NK-92 (cell line): ENCODE measurements around the gene NR3C2.

Experiments
- DNase-seq: peaks from one replicate; lab custom pipeline; 2025; ENCODE audit not compliant: unreplicated experiment; lab: John Stamatoyannopoulos, UW

Gene NR3C2

GRCh38 chr4:148266921-148267320 lies 175.3 kb downstream of the NR3C2 start:
- no peak for DNase-seq

DNA sequence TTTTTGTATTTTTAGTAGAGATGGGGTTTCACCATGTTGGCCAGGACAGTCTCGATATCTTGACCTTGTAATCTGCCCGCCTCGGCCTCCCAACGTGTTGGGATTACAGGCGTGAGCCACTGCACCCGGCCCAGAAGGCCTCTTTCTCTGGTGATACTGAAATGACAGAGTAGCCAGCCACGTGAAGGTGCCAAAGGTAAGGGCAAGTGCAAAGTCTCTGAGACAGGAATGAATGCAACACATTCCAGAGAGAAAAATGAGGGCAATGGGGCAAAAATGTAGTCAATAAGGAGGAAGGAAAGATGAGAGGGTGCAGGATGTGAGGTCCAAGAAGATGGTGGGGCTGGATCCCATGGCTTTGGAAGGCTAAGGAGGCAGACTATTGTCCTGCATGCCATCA lies 176.0 kb downstream of the NR3C2 start:
- DNase-seq: no peak

DNA sequence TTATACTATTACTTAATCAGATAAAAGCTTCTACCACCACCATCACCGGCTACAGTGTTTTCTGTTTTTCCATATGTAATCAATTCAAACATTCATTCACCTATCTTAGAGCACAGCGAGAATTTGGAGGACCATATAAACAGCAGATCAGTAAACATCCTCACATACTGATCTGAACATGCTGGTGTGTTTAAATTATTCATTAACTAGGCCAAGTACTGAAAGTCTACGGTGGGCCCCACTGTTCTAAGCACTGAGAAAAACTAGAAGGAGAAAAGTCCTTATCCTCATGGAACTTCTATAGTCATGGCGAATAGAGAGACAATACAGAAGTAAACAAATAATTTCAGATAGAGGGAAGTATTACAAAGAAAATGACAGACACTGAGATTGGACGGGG lies 176.6 kb downstream of the NR3C2 start:
- DNase-seq: no peak

- no peak for DNase-seq
These were observed 178.4 kb downstream of the NR3C2 start for GRCh38 chr4:148263802-148264201.

- no peak for DNase-seq
These were observed 179.1 kb downstream of the NR3C2 start for GRCh38 chr4:148263127-148263526.

GRCh38 chr4:148261848-148262247 lies 180.4 kb downstream of the NR3C2 start:
- DNase-seq: no peak

GRCh38 chr4:148259841-148260240 lies 182.4 kb downstream of the NR3C2 start:
- DNase-seq: no peak

GRCh38 chr4:148258535-148258934 lies 183.7 kb downstream of the NR3C2 start:
- no peak for DNase-seq

DNA sequence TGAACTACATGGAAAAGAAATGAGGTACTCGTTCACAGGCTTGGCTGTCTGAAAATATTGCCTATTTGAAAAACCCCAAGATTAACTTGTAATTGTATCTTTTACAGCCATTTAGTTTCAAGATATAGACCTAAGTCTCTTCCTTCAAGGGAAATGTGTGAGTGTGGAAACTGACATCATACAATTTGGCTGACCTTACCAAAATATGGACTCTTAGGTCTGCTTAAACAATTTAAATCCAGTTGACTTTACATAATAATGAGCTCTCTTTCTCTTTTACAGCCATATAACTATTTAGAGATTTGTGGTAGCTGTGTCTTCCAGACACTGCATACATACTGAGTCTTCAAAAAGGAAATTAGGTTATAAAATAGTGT lies 186.9 kb downstream of the NR3C2 start:
- DNase-seq: no peak

GRCh38 chr4:148254621-148255343 lies 187.4 kb downstream of the NR3C2 start:
- no peak for DNase-seq

- no peak for DNase-seq
These were observed 188.4 kb downstream of the NR3C2 start for GRCh38 chr4:148253768-148254167.

DNA sequence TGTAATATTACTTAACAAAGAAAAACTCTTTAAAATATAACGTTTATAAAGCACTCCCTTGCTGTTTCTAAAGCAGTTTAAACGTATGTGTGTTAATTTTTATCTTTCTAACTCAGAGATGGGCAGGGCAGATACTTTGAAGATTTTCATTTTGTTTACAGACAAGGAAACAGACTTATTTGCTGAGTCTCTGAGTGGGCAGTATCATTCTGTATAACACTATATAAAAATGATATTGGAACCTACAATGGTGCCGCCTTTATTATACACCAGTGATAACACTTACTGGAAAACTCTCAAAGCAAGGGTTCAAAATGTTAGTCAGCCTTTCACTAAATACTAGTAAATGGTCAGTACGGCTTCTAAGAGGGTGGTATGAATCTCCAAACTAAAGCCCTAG lies 193.4 kb downstream of the NR3C2 start:
- DNase-seq: no peak

DNA sequence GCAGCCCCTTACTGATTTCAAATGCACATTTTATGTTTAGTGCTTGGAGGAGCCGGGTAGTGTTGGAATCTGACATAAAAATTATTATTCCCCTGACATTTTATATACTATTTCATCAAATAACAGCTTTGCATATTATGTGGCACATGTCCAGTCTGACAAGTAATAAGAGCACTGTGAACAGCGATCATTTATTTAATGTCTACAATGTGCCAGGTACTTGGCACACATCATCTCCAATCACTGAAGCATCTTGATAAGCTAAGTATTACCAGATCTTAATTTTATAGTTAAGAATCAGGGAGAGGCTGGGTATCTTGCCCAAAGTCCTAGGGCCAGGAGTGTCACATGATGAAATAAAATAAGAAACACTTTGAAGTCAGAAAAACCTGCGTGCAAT lies 197.2 kb downstream of the NR3C2 start:
- DNase-seq: no peak

GRCh38 chr4:148243837-148244236 lies 198.4 kb downstream of the NR3C2 start:
- DNase-seq: no peak

DNA sequence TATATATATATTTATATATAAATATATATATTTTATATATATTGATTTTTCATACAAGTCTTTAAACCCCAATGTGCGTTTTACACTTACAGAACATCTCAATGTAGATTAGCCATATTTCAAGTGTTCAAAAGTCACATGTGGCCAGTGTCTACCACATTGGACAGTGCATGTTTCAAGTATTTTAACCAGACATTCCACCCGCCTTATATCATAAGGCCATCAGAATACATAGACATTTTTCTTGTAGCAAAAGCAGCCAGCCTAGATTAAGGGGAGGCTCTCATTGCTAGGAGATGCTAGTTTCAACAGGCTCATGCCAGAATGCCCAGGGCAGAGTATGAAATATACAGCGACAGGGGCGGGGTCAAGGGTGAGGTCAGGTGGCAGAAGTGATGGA lies 202.0 kb downstream of the NR3C2 start:
- DNase-seq: no peak

DNA sequence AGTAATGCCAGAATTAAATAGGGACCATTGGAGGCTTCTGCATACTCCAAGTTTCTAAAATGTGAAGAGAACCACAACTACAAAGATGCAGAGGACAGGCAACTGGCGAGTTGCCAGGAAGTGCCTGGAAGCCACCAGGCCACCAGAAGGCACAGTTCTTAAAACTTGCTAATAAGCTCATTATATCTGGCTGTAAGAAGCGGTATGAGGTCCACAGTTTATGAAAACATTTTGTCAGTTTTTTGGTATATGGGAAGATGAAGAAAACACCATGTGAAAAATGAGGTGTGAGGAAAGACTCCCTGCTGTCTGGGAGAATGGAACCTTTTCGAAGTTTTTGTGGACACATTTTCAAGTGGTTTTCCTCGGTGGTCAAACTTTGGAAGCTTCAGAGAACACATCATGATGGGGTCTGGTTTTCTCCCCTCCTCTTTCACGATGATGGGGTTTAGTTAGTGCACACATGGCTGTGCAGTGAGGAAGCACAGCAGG lies 202.7 kb downstream of the NR3C2 start:
- DNase-seq: no peak

GRCh38 chr4:148238811-148239493 lies 203.3 kb downstream of the NR3C2 start:
- no peak for DNase-seq

DNA sequence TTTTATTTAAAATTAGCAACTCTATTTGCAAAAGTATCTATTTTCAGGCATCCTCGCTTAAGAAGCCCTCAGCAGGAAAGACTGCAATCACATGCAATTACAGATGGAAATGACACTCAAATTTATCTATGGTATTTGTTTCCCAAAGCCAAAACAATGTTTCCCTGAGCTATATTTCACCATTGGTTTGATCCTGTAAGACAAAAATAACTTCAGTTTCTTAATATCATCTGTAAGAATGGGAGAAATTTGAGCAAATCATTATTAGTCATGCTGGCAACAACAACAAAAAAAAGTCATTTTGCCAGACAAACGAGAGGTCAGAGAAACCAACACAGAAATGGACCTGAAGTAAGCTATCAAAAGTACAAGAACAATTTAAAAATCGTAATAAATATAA lies 204.1 kb downstream of the NR3C2 start:
- DNase-seq: no peak

DNA sequence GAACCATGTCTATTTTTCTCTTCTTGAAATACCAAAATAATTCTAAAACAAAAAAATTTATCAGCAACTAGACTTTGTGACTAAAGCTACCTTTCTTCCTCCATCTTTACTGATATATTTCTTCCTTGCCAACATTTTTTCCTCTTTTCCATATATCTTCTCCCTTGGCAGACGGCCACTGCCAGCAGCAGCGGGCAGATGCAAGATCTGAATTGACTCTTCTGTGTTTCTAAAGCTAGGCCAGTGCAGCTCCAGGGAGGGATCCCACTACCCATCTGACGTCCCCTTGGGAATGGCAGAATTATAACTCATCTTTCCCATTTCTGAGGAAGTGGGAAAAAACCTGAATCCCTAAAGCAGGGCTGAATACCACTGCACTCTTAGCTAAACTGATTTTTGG lies 206.4 kb downstream of the NR3C2 start:
- DNase-seq: no peak

DNA sequence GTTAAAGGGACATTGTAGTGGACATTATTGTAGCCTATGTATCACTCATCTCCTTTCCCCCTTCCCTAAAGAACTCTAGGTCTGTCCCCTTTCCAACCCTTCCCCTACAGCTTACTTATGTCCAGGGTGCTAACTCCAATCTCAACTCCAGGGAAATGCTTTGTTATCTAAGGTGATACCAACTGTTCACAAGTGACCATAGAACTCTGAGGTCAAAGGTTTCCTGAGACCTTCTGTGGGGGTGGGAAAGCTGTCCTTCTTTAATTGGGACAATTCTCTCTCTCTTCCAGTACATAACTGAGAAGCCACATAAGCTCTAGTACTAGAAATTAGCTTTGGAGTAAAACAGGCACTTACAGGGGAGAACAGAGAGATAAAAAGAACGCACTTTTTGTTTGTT lies 212.4 kb downstream of the NR3C2 start:
- DNase-seq: no peak

DNA sequence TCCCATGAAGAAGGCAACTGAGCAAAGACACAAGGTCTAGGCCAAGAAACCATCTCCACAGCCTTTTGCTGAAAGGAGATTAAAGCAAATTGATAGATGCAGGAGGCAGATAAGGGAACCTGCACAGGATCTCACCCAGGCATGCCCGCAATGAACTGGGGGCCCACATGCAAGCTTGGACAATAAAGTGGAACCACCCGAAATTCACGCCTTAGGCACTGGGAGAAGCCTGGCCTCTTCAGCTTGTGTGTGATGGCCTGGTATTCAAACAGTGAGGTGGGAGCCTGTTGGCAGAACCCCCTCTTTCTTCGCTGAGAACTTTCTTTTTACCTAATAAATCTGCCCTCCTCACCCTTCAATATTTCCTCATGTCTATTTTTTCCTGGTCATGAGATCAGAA lies 213.2 kb downstream of the NR3C2 start:
- DNase-seq: no peak

DNA sequence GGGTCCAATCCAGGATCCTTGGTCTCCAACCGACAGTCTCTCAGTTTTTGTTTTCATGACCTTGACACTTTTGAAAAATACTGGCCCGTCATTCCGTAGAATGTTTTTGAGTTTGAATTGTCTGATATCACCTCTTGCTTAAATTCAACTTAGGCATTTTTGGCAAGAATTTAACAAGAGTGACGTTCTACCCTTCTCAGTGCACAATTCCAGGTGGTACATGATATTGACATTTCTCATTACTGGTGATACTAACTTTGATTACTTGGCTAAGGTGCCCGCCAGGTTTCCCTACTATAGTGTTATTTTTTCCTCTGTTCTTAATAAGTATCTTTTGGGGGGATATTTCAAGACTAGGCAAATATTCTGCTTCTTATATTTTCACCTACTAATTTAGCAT lies 215.1 kb downstream of the NR3C2 start:
- no peak for DNase-seq

DNA sequence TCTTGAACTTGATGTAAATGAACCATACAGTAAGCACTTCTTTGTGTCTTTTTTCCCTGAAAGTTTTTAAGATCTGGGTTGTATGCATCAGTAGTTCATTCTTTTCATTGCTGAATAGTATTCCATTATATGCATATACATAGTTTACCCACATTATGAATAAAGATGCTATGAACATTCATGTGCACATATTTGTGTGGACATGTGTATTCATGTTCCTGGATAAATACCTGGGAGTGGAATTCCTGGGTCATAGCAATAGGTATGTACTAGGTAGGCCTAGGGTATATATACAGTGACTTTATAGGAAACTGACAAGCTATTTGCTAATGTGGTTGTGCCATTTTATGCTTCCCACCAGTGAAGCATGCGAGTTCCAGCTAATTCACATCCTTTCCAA lies 215.9 kb downstream of the NR3C2 start:
- no peak for DNase-seq
